HG02970 (cell line): ENCODE data around the gene GLDN.

Experiments
- ATAC-seq: cut with Tn5 transposase; IDR thresholded peaks from one replicate; pipeline ENCODE4 v1.9.1; 2021; ENCODE audit warnings: mild to moderate bottlenecking, moderate library complexity, moderate number of reproducible peaks; ENCODE audit not compliant: unreplicated experiment, low FRiP score

GLDN gene

DNA sequence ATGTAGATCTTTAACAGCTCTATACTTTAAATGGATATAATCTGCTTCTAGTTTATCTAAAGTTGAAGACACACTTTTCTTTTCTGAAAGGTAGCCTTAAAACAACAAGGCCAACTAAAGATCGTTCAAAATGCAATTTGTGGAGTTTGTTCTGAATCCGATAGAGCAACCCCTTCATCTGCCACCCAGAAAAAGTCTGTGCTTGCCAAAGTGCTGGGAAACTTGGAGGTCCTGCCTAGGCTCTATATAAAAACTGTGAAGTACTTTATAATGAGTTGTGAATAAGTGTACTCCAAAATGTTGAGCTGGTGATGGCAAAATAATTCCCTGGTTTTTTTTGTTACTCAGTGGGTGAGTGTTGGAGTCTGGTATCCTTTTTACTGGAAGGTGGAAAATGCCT is 12.5 kb downstream of the GLDN start:
- no peak for ATAC-seq

DNA sequence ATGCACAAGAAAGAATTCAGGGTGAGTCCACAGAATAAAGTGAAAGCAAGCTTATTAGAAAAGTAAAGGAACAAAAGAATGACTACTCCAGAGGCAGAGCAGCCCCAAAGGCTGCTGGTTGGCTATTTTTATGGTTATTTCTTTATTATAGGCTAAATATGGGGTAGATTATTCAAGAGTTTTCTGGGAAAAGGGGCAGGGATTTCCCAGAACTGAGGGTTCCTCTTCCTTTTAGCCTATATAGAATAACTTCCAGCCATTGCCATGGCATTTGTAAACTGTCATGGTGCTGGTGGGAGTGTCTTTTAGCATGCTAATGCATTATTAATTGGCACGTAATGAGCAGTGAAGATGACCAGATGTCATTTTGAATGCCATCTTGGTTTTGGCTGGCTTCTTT is 13.6 kb downstream of the GLDN start:
- no peak for ATAC-seq

DNA sequence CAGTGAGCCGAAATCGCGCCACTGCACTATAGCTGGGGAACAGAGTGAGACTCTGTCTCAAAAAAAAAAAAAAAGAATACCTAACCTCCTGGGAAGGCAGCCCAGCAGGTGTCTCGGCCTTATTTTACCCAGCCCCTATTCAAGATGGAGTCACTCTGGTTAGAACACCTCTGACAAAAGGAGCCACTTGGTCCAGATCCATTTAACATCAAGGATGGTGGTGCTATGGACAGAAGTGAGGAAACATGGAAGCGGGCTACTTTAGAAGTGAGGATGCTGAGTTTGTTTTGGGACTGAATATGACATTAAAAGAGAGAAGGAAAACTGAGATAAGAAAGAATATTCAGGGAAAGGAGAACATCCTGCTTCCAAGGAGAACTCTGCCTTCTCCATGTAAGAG is 14.7 kb downstream of the GLDN start:
- no peak for ATAC-seq

DNA sequence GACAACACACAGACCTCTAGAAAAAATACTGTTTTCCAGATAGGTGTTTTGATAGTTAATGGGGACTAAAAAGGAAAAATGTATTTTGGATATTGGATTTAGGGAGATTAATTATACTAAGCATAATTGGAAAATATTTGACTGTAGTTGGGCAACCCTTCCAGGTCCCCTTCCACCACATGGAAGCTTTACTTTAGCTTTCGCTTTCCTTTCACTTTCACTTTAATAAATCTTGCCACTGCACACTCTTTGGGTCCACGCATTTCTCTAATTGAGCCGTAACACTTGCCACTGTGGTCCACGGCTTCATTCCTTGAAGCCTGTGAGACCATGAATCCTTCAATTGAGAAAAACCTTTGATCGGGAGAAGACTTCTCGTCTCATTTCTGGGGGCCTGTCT is 15.5 kb downstream of the GLDN start:
- ATAC-seq = no peak

DNA sequence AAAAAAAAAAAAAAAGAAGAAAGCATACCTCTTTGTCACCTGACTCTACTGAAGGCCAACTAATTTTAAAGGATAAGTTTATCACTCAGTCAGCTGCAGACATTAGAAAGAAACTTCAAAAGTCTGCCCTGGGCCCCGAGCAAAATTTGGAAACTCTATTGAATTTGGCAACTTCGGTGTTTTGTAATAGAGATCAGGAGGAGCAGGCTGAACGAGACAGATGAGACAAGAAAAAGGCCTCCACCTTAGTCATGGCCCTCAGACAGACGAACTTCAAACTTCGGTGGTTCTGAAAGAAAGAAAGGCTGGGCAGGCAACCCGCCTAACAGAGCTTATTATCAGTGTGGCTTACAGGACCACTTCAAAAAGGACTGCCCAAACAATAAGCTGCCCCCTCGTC is 18.5 kb downstream of the GLDN start:
- ATAC-seq = no peak

DNA sequence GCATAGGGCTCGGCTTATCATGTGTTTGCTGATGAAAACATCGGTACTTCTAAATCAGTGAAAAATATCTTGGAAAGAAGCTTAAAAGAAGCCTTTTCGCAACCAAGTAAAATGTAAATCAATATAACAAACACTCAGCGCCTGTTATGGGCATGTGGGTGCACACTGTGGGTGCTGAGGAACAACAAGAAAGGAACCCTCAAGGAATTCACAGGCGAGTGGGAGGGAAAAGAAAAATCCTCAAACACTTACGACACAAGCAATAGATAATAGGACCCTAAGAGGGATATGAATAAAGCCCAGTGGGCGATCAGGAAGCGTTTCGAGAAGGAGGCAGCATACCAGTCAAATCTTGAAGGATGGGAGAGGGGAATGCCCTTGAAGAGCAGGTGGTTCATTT is 21.9 kb downstream of the GLDN start:
- ATAC-seq = no peak

DNA sequence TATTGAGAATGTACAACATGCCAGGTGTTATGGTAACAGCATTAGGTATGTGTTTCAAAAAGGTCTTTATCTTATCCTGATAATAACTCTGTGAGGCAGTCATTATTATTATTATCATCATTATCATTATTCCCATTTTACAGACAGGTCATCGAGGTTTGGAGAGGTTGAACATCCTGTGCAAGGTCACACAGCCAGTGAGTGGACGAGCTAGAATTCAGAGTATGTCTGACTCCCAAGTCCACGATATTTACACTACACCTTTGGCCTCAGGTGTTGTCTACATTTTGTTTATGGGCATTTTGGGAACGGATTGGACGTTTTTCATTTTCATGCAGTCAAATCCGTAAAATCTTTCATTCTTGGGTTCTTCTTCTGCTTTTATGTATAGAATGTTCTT is 24.0 kb downstream of the GLDN start:
- no peak for ATAC-seq

DNA sequence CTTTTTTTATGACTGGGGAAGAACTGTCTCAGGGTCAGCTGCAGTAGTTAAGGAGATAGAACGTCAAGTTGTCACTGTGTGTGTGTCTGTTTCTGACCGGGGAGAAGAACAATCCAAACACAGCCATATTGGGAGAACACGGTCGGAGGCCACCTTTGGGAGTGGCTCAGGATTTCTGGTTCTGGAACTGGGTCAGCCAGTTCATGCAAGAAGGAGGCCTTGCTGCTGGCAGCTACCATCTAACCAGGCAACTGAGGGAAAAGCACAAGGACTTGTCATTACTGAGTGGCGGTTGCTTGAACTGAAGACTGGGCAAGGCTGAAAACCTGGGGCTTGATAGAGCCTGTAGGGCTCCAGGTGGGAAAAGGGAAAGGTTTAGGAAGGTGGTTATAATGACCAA is 24.6 kb downstream of the GLDN start:
- no peak for ATAC-seq

DNA sequence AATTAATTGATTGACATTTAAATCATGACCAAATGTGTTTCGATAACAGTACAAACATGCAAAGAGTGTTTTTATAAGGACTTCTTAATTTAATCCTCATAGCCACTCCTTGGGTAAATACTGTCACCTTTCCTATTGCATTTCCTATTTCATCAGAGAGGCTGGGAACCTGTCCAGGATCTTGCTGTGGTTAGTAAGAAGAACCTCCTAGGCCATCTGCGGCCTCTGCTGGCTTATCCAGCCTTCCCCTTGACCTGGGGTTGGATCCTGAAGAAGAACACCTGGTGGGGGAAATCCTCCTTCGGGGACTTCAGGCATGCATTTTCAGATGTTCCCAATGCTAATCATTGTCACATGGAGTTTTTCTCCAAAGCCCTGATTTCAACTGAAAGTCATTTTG is 25.5 kb downstream of the GLDN start:
- ATAC-seq = no peak

DNA sequence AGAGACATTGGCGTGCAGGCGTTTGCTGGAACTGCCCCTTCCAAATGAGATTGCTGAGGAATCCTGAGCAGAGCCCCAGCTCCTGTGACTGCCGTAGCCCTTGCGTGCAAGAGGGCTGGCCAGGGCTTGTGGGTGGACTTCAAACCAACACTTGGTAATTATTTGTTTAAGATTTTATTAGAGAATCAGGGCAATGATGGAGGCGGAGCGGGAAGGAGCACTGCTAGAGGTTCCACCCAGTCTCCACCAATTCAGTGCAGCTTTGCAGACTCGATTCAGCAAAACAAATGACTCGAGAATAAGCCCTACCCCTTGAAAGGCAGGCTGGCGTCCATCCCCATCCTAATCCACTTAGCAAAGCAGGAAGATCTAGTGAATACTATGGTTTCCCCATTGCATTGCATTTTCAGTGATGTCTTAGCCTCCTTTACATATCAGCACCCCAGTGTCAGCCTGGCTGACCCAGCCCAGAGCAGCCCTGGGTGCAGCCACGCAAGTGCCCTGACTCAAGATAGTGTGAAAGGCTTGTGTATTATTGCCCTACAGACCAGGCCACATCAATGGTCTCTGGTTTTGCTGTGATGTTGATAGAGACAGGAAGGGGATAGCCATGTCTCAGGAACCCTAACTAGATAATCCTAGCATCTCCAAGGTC is 26.0 kb downstream of the GLDN start:
- ATAC-seq = no peak

DNA sequence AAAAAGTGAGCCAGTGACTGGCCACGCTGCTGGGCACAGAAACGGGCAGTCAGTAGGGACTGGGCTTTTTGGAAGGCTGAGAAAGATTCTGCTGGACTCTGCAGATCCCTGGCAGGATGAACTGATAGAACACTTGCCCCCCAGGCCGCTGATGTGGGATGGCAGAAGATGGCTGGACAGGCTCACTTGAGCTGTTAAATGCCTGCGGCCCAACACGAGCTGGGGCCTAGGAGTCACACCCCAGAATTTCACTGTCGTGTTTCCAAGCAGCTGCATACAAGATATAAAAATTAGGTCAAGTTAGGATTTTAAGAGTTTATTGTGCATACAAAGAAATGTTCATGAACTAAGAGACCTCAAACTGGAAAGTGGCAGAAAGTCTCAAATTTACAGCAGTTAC is 26.9 kb downstream of the GLDN start:
- ATAC-seq = no peak

DNA sequence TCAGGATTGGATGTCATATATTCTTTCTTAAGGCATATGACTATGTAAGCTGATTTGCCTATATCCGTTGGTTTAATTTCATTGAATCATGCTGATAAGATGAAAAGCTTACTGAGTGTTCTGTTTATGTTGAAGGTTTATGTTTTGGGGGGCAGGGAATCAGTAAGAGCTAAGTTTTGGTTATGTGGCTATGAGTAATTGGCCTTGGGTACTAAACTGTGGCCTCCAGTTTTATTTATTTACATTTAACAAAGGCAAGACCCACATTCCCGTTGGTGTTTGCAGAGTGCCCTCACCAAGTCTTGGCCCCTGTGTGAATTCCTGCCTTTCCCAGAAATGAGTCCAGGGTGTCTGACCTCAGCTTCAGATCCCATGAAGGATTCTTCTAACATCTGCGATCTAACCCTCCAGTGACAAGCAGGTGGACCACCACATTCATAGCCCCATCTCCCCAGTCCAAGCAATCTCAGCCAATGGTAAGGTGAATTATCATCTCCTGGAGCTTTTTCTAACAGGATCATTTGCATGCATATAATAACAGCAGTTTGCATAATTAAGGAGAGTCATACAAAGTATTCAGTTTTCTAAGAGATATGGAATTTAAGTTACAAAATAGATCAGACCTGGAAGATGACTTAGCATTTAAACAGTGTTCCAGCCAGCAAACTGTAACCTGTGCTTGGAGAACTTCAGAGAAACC is 27.4 kb downstream of the GLDN start:
- ATAC-seq = no peak

DNA sequence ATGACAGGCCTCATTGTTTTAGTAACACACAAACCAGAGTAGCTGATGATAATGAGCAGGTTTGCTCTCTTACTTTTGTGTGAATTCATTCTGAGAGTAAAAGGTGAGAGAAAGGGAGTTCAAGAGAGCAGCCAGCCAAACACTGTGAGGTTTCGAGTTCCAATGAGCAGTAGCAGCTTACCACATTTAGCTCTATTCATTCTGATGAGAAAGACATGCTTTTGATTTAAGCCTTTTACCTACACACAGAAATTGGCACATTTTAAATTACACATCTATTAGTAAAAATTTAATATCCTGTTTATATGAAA is 28.0 kb downstream of the GLDN start:
- ATAC-seq = no peak

DNA sequence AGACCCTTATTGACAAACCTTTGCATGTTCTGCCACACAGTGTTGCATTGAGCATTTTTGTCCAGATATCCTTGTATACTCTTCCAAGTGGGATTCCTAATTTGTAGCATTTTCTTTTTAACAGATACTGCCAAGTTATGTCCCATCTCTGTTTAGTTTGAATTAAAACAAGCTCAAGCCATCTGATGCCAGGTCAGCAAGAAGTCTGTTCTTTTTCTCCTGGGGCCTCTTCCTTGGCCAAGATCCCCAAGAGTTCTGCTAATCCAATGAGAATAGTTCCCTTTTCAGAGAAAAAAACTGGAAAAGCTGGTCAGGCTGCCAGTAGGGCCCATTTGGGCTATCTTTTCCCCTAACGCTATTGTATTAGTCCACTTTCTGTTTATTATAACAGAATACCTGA is 29.8 kb downstream of the GLDN start:
- ATAC-seq = no peak

DNA sequence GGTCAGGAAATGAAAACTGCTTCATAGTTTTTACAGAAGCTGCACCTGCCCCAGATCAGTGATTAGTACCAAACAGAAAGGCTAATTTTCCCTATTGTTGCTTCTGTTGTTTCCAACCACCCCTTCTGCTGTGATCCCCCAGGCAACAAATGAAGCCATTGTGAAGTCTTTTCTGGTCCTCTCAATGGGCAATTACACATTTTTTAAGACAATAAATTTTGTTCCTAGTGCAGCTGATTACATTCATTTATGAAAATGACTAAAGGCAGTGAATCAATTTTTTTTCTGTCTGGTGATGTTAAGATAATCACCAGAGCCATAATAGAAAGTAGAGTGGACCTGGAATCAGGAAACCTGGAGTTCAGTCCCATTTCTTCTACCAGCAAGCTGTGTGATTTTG is 32.7 kb downstream of the GLDN start:
- ATAC-seq = no peak

DNA sequence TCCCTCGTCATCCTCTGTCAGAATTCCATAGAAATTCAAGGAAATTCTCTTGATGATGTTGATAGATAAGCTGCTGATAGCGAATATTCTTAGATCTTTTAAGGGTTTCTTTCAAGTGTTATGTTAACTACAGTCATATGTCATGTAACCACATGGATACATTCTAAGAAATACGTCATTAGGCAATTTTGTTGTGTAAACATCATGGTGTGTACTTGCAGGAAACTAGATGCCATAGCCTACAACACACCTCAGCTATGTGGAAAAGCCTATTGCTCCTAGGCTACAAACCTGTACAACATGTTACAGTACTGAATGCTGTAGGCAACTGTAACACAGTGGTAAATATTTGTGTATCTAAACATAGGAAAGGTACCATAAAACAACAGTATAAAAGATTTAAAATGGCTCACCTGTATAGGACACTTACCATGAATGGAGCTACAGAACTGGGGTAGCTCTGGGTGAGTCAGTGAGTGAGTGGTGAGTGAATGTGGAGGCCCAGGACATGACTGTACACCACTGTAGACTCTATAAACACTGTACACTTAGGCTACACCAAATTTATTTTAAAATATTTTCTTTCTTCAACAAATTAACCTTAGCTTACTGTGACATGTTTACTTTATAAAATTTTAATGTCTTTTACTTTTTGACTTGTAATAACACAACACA is 34.6 kb downstream of the GLDN start:
- ATAC-seq = no peak

DNA sequence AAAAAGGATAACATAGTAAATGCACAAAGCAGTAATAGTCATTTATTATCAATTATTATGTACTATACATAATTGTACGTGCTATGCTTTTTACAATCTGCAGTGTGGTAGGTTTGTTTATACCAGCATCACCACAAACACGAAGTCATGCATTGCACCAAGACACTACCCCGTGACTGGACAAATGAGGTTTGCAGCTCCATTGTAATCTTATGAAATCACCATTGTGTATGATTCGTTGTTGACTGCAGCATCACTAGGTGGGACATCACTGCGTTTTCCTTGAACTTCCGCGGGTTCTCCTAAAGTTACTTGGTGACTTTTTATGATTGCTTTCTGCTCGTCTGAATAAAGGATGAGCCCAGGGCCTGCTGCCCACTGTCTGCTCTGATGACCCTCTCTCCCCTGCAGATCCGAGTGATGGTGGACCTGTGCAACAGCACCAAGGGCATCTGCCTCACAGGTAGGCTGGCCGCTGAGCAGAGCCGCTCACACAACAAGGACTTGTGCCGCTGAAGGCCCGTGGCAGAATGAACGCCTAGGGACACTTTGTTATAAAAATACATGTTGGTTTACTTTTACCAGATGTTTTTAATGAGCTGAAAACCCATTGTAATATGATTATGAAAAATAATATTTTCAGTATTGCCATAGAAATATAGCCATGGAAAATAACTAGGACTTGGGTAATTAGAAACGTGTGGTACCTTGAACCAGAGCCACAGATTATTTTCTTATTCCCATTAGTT is 35.8 kb downstream of the GLDN start:
- ATAC-seq = no peak

DNA sequence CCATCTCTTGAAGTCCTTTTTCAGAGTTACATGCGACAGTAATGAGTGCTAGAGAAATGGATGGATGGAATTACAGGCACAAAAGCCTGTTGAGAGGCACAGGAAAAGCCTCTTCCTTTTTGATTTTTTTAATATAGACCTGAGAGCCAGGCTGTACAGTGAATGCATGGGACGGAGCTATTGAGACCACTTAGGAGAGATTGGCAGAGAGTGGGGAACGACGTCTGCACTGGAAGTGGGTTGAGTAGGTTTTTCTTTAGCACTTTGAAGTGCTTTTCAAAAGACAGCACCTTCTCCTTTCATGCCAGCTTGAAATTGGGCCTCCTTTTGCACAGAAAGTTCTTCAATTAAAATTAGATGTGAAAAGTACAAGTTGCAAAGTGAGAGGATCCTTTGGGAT is 37.0 kb downstream of the GLDN start:
- ATAC-seq = no peak

DNA sequence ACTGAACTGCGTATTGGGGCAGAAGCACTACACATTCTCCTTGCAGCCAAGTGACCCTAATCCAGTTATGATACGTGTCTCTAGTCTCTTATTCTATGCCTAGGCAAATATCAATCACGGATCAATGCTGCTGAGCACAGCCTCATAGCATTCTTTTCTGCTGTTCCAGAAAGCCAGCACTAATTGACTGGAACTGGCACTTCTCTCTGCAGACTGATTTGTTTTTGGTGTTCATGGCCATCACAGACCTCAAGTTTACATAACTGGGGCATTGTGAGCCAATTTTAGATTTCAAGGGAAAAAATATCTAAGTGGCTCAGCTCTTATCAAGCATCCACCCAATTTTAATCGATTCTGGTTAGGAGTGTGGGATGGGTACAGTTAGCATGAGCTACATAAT is 37.9 kb downstream of the GLDN start:
- no peak for ATAC-seq

DNA sequence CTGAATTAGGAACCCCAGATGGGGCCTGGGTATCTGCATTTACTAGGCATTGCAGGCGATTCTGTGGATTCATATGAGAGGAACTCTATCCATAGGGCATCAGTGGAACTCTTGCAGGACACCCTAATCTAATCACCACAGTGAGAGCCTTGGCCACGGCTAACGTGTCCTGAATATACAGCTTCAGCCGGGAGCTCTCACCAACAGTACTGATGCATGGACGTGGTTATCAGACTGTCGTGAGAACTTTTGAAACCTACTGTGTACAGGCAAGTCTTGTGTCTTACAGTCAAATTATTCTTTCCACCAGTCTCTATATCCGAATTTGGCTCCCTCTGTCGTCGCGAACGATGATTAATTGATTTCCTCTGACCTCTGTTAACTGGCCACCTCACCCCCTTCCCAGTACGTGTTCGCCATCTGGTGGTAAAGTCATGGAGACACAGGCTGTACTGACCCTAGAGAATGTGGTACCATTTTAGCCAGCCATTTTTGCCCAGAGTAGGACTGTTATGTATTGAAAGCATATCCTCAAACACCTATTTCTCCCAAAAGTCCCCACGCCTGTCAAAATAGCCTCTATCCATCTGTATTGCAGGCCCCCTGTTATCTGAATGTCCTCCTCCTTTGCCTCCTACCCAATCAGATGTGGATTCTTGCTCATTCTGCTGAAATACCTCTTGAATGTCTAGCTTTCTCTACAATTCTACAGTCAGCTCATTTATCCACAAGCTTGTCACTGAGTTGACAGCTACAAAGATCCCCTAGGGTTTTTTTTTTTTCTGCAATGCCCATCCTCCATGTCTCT is 39.7 kb downstream of the GLDN start:
- ATAC-seq = no peak

DNA sequence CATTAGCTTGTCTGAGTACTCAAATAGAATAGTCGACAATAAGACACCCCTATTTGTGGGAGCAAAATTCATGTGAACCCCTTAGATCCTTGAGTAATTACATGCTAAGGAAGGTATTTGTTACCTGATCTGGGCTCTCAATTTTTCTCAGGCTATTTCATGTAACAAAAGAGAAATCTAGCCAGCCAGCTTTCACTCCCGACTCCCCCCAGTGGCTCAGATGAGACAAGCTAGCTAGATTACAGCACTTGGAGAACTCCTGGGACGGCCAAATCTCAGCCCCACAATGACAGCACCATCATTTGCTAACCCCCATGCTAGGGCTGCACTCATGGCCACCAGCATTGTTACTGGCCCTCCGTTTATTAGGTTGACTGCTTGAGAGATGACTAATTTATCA is 41.3 kb downstream of the GLDN start:
- ATAC-seq = no peak
